ENCODE results near the gene MYOZ3.

Gene MYOZ3

GRCh38 chr5:150700246-150700593 is 39.2 kb downstream of the MYOZ3 start:
- no peak for FAIRE-seq

GRCh38 chr5:150700594-150701377 is 39.7 kb downstream of the MYOZ3 start, which contains the start of gene RBM22:
RBM22 (minus strand) TSS chr5:150701062; CDS start chr5:150700985, 77 bp downstream.
- DNase-seq (ENCODE audit: low spot score) = peak; percentile 66
- FAIRE-seq = peak; percentile 64

More at GRCh38 chr5:150700246-150700593, 39.2 kb downstream of the MYOZ3 start:
- DNase-seq (ENCODE audit: low spot score) = no peak

GRCh38 chr5:150703762-150704161 is 42.7 kb downstream of the MYOZ3 start:
- no peak for FAIRE-seq
- no peak for DNase-seq (ENCODE audit: low spot score)

GRCh38 chr5:150706776-150707390 is 45.8 kb downstream of the MYOZ3 start:
- no peak for FAIRE-seq
- DNase-seq (ENCODE audit: low spot score) = no peak

- DNase-seq (ENCODE audit: low spot score) (peak; percentile 32), FAIRE-seq (no peak)
Observed at GRCh38 chr5:150710165-150710564, 49.1 kb downstream of the MYOZ3 start.

- DNase-seq (ENCODE audit: low spot score) (no peak), FAIRE-seq (no peak)
Observed at GRCh38 chr5:150723845-150724244, 62.8 kb downstream of the MYOZ3 start.

All from RCC 7860 (cell line).